A549 (cell line): Measurements from ENCODE around the gene UNC79.

ENCODE experiments used
- CBX8 ChIP-seq: fragments of 200-600 bp; sonication (generic); IDR thresholded peaks from 2 replicates; pipeline ENCODE4 v1.6.1; 2016
- CEBPB ChIP-seq, 2 experiments: fragments of >200 bp in 1 of 2; sonication (Bioruptor Twin) in 1 of 2; formaldehyde crosslinking in 1 of 2; IDR thresholded peaks; 2 replicates each; pipeline ENCODE4 v1.6.1; 2012 to 2016
- CHD2 ChIP-seq: fragments of 150-350 bp; IDR thresholded peaks from 2 replicates; pipeline ENCODE4 v1.6.1; 2014; ENCODE audit warnings: low read length; ENCODE audit not compliant: partially characterized antibody
- CTCF ChIP-seq: fragments of >200 bp; sonication (Bioruptor Twin); formaldehyde crosslinking; IDR thresholded peaks from 3 replicates; pipeline ENCODE4 v1.5.1; 2016
- FOXS1 ChIP-seq: fragments of 250-450 bp; sonication (Bioruptor Pico); IDR thresholded peaks from 2 replicates; pipeline ENCODE4 v1.5.0; 2020; ENCODE audit warnings: mild to moderate bottlenecking, moderate library complexity
- JUNB ChIP-seq: fragments of >200 bp; sonication (Bioruptor Twin); formaldehyde crosslinking; IDR thresholded peaks from 2 replicates; pipeline ENCODE4 v1.6.1; 2016
- MAFK ChIP-seq: fragments of 450-650 bp; IDR thresholded peaks from 2 replicates; pipeline ENCODE4 v1.6.1; 2014; ENCODE audit not compliant: partially characterized antibody
- RAD21 ChIP-seq, 2 experiments: fragments of >200 bp in 1 of 2; sonication (Bioruptor Twin) in 1 of 2; formaldehyde crosslinking in 1 of 2; IDR thresholded peaks in 1 of 2; conservative IDR thresholded peaks in 1 of 2; 2 replicates in 1 of 2; 3 replicates in 1 of 2; pipeline ENCODE4 v1.6.1; 2012 to 2018; ENCODE audit warnings: inconsistent platforms in 1 of 2
- RFX5 ChIP-seq: fragments of 450-650 bp; IDR thresholded peaks from 2 replicates; pipeline ENCODE4 v1.7.1; 2014; ENCODE audit warnings: antibody characterized with exemption, mild to moderate bottlenecking, moderate library complexity
- TFCP2L1 ChIP-seq: fragments of 250-450 bp; sonication (Bioruptor Pico); IDR thresholded peaks from 2 replicates; pipeline ENCODE4 v1.5.0; 2021; ENCODE audit warnings: mild to moderate bottlenecking
- USF2 ChIP-seq: fragments of 450-650 bp; IDR thresholded peaks from 2 replicates; pipeline ENCODE4 v1.6.1; 2014; ENCODE audit warnings: antibody characterized with exemption

GRCh38 chr14:93708311-93708734 is 277.6 kb downstream of the UNC79 start:
- TF ChIP-seq CTCF (no peak), MAFK (no peak), JUNB (no peak), TFCP2L1 (no peak), RFX5 (no peak), FOXS1 (CRISPR knock-in tag) (no peak), CHD2 (no peak), RAD21 (conservative IDR thresholded peaks at IDR 0.05 in 1 of 2, IDR thresholded peaks at IDR 0.05 in 1 of 2) (no peak), CBX8 (no peak), CEBPB (IDR thresholded peaks at IDR 0.05) (no peak), USF2 (no peak)
